Stimulated activated CD8-positive, alpha-beta memory T cell treated with anti-CD3 and anti-CD28 coated beads, Interleukin-12 subunit alpha, Interleukin-12 subunit beta, amount 100 ng/mL, for 4 hours (primary cell): ENCODE measurements around the gene MTMR11.
"Not testable (repeated sequence)": the region's sequence is repeated elsewhere in the genome, so short reads cannot be mapped to it uniquely, and the experiment has no call there.

ENCODE experiments used
- DNase-seq: peaks from one replicate; pipeline ENCODE4 v3.0.0-alpha.2; 2020; ENCODE audit warnings: low read depth

The MTMR11 gene, protein sequence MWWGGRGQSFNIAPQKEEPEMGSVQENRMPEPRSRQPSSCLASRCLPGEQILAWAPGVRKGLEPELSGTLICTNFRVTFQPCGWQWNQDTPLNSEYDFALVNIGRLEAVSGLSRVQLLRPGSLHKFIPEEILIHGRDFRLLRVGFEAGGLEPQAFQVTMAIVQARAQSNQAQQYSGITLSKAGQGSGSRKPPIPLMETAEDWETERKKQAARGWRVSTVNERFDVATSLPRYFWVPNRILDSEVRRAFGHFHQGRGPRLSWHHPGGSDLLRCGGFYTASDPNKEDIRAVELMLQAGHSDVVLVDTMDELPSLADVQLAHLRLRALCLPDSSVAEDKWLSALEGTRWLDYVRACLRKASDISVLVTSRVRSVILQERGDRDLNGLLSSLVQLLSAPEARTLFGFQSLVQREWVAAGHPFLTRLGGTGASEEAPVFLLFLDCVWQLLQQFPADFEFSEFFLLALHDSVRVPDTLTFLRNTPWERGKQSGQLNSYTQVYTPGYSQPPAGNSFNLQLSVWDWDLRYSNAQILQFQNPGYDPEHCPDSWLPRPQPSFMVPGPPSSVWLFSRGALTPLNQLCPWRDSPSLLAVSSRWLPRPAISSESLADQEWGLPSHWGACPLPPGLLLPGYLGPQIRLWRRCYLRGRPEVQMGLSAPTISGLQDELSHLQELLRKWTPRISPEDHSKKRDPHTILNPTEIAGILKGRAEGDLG

DNA sequence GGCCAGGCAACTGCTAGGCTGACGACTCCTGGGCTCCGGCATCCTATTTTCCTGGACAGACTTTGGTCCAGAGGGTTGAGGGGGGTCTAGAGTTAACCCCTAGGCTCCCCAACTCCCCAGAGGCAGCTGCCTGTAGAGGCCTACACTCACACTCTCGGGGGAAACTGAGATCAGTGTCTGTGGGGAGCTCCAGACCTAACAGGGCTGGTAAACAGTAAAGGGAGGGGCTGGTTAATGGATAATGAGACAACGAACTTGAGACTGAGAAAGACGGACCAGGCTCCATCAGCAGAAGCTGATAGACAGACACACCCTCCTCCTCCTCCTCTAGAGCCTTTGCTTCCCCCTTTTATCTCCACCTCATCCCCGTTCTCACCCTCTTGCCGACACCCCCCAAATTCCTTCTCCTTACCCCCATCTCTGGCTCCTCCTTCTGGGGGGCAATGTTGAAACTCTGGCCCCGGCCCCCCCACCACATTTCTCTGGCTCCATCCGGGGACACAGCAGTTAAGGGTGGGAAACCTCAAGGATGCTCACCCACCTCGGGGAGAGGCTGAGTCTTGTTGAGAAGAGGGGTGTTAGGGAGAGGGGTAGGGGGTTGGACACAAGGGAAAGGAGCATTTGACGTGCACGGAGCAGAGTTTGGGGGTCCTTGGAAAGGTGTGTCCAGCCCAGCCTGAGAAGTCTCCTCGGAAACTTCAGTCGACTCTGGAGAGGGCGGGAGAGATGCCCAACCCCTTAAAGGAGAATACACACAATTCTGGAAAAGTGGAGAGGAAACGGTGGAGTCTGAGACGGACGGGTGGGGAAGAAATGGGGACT is at the start of gene MTMR11:
TSS of gene MTMR11 (minus strand) at position 710 of the 822 bp plus-strand sequence. CDS start at position 478, 232 bp downstream.
- DNase-seq: no peak

DNA sequence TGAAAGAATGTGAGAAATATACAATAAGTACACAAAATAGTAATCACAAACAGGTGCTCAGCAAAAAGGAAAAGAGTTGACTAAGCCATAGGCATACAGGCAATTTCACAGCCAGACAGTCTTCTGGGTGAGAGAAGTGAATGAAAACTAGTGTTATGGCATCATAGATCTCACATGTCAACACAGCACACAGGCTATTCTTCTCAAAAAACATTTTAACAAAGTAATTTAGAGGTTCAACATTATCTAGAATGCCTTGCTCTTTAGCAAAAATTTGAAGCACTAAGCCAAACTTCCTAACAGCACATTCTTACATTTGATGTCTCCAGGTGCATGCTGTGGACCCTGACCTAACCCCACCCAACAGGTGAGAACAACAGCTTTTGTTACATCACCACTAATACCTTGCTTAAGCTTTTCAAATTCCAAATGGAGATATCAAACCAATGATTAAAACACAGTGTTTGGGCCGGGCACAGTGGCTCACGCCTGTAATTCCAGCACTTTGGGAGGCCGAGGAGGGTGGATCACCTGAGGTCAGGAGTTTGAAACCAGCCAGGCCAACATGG is 43.4 kb upstream of the MTMR11 start:
- no peak for DNase-seq

DNA sequence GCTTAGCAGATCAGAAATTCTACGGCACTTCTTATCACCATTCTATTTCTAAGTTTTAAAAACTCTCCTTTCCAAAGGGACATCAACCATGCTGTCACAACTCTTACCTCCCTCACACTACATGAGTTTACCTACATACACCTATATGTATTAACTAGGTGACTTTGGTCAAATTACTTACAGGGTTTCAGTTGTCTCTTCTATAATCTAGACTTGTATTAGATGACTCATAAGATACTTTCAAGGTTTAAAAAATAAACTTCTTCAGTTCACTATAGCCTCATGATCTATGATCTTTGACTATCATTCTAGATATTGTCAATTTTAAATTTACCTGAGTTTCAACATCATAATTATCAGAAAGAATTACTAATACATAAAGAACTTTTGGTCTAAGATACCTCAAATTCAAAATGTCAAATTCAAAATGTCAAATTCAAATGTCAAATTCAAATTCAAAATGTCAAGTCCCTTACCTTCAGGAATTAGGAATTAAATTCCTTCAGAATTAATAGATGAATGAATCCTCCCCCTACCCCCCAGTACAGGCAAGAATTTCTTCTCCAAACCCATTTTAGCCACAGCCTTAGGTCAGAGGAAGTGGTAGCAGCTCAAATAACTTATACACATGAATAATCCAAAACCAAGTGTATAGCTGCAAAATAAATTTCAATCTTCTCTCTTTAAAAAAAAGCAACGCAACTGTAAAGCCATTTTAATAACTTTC is 42.7 kb upstream of the MTMR11 start:
- DNase-seq: no peak

DNA sequence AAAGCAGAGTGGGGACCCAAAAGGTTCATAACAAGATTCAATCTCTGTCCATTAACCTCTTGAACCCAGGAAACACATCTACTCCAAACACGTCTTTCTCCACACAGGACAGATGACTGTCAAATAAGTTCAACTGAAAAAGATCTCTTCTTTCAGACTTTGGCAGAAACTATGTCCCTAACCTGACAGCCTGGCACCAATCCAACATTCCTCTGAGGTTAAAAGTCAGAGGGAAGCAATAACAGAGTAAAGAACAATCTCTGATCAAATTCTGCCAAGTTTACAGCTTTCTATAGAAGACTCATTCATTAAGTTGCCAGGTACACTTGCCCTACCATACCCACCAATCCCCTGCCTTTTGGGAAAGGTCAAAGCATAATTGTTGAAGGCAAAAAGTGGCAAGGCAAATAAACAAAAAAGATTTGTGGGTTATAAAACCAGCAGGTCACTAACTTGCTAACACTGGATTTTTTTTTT is 41.9 kb upstream of the MTMR11 start:
- DNase-seq: no peak

DNA sequence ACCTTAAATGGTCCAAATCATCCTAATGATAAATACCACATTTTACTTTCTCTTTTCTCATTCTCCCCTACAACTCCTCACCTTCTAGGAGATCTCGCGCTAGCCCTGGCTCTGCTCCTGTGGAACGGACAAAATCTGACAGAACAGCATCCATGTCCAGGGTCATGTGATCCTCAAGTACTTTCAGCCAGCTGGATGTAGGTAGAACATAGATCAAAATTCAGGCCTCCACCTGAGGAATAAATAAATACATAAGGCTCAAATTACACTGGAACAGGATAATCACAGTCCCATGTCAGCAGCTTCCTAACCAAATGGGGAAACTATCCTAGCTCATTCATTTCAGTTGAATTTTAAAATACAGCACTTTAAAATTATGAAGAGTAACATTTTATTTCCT is 40.7 kb upstream of the MTMR11 start:
- no peak for DNase-seq

DNA sequence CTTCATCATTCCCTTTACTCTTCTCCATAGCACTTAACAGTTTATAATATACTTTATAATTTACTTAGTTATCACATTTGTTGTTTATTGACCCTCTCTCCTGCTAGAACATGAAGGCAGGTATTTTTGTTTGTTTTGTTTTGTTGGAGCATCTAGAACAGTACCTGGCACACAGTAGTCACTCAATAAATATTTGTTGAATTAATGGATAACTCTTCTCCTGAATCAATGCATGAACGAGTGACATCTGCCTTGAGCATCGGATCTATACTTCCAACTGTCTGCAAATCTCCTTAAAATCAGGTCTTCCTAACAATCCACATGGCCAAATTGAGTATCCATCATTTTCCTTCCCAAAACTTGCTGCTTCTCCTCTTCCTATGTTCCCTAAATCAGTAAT is 35.9 kb upstream of the MTMR11 start:
- no peak for DNase-seq

DNA sequence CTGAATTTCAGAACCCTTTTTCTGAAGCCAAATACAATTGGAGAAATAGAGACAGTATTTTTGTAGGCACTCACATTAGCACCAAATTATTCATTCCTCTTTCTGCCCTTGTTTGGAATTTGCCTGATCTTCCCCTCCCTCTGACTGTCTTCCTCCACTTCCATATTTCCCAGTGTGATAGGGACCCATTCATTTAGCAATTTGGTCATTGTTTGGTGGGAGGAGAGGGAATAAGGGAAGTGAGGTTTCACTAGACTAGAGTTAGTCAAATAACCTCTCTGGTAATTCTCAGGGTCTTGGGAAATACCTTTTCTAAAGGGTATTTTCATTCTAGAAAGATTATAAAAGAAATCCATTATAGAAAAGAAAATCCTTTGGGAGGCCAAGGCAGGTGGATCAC is 31.0 kb upstream of the MTMR11 start:
- DNase-seq: no peak

DNA sequence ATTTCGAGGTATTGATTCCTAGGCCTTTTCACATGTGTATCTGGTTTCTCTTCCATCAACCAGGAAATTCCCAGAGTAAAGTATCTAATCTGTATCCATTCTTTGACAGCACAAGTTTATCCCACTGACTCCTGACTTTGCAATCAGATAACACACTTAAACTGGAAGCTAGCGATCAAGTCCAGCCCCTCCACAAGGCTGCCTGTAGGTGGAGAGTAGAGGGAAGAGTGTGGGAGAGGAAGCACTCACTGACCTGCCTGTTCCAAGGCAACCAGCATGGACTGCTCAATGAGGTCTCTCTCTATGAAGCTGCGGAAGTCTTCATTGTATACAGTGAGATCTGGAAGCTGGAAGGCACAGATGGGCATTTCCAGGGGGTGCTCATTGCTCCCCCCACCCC is 30.4 kb upstream of the MTMR11 start:
- DNase-seq: no peak

DNA sequence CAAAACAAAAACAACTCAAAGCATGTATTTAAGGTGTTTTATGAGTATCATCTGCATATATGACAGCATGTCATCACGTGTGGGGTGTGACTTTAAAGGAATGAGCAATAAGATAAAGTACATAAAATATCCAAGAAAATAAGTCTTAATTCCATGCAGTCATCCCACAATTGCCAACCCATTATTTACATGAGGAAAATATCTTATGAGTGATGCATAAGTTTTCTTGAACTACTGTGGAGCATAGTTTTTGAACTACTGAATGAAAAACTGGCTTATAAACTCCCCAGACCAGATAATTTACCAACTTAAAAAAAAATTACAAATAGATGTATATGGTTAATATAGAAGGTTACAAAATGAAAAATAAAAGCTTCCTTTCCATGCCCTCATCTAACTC is 29.7 kb upstream of the MTMR11 start:
- DNase-seq: no peak

DNA sequence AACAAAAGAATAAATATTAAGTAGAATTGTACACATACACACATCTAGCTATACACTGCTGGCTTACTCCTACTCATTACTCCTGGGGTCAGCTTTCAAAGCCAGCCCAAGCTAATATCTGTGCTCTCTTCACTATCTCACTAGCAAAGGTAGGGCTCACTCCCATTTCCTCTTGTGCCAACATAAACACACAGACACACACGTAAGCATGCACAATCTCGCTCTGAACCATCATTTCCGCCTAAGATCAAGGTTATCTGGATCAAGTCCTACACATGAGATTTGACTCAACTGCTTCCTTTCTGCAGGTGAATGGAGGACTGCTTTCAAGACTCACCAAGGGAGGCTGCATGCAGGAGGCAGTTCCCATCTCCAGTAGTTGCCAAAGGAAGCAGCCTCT is 28.8 kb upstream of the MTMR11 start:
- DNase-seq: no peak

DNA sequence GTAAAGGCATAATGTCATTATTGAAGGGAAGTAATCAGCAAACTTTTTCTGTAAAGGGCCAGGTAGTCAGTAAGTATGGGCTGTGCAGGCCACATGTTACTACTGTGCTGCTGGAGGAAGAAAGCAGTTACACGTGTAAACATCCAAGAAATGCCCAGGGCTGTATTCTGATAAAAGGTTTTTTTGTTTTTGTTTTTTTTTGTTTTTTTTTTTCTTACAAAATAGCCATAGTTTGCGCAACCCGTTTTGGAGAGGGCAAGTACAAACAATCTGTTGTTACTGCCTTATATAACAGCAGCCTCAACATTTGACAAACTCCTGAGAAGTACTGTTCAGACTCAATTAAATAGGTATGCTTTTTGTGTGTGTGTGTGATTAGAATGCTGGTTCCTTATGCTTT is 26.7 kb upstream of the MTMR11 start:
- DNase-seq: no peak

DNA sequence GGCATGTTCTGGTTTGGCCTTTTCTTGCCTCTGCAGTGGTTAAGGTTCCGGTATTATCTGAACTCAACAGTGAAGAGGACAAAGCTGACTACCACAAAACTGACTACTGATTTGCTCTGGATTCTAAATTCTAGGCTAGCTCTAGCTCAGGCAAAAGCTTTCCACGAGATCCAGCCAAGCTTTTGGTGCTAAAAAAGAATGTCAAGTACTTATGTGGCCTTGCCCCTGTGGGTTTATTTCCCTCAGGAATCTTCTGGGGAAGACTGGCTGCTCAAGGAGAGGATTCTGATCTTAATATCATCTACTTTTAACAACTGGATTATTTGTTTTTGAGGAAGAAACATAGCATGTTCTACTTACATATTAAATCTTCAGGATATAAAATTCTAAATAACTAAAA is 26.1 kb upstream of the MTMR11 start:
- DNase-seq: no peak

DNA sequence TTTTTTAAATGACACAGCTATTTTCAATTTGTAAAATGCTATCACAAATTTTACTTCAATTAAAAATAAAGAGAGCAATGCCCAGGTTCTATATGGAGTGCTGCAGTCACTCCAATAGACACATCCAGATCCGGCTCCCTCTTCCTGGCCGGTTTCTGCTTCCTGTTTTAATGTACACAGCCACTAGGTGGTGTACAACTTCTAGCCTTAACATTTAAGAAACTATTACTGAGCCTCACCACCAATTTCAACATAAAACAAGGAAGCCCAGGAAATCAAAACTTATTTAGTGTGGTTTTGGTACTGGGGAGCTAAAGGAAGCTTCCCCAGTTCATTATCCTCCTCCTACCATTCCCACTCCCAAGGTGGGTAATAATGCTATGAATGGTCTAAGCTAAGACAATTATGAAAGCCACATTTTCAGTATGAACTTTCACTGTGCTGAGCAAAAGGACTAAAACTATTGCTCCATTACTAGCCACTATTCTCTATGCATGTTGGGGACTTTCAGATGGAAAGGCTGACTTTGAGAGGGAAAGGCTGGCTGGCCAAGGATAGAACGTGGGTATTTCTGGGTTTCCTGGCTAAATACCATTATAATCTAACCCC is 25.5 kb upstream of the MTMR11 start:
- no peak for DNase-seq

DNA sequence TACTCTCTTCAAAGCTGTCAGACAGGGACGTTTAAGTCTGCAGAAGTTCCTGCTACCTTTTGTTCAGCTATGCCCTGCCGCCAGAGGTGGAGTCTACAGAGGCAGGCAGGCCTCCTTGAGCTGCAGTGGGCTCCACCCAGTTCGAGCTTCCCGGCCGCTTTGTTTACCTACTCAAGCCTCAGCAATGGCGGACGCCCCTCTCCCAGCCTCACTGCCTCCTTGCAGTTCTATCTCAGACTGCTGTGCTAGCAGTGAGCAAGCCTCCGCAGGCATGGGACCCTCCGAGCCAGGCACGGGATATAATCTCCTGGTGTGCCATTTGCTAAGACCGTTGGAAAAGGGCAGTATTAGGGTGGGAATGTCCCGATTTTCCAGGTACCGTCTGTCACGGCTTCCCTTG is 20.9 kb upstream of the MTMR11 start:
- DNase-seq: not testable (repeated sequence)

DNA sequence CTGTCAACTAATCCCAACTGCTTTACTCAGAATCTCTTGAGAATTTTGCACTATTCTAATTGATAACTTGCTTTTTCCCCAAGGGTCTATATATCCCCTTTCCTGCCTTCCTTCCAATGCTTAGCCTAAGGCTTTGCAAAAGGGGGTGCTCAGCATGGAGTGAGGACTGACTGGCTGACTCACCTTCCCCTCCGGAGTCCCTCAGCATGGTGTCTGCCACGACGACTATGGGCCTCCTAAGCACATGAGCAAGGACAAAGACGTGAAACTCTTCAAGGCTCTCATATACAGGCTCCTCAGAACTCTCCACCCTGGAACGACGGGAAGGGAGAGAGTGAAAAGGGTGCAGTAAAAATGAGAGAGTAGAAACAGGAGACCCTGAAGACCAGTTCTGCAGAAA is 13.2 kb upstream of the MTMR11 start:
- no peak for DNase-seq

DNA sequence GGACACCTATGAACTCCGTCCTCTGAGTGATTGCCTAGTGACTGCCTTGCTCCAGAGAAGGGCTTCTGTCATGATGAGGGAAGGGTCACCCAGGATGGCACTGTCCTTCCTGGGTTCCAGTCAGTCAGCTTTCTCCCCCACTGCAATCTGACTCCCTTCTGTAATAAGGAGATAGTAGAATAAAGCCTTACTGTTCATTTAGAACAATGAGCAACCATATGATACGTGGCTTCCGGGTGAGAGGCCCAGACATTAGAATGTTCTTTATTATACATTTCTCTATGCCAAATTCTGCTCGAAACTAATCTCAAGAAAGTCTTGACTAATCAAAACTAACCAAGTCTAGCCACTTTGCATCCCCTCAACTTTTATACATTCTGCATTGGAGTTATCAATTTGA is 8.5 kb upstream of the MTMR11 start:
- no peak for DNase-seq

DNA sequence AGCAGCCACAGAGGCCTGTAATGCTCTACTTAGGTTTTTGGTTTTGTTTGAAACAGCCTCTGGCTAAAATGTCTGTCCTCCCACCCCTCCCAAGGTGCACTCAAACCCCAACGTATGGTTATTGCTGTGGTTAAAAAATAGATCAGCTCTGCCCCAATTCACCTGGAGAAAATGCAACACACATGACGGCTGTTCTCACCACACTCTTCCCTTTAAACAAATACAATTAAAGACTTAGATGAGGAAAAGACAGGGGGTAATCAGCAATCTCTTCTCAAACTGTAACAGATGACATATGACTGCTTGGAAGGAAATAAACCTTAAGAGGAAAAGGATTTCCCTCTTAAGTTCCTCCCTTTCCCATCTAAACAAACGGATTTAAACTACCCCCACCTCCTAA is 6.2 kb upstream of the MTMR11 start:
- no peak for DNase-seq

DNA sequence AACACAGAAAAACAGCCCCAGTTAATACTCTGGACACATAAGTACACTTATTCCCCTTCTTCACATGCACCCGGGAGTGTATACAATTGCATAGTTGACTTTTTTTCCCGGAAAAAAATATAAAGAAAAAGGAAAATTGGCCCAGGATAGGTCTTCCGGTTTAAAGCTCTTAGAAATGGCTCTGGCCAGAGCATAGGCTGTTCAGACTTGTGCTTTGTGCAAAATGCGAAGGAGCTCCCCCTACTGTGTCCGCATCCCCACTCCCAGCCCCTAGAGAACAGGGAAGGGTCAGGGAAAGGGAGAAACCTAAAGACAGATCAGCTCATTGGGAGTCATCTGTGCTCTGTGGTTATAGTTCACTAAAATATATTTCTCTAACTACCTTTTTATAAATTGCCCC is 5.5 kb upstream of the MTMR11 start:
- DNase-seq: no peak

DNA sequence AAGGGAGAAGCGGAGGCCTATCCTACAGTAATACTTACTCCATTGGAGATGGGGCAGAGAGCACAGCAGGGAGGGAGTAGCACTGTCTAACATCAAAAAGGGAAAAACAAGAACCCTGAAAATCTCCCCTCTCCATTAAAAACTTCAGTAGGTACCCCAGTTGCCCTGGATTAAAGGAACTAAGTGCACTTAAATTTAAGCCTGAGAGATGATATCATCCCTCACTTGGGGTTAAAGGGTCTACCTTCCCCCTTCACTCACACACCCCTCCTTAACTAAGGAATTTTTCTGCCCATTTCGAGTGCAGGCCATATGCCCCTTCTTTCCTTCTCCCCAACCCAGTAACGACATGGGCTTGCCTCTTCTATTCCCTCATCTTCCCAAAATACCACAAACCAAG is 3.7 kb upstream of the MTMR11 start:
- DNase-seq: no peak

DNA sequence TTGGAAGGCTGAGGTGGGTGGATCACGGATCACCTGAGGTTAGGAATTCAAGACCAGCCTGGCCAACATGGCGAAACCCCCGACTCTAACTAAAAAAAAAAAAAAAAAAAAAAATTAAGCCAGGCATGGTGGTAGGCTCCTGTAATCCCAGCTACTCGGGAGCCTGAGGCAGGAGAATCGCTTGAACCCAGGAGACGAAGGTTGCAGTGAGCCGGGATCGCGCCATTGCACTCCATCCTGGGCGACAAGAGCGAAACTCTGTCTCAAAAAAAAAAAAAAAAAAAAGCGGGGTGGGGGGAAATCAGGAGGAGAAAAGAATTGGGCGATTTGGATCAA is 2.0 kb upstream of the MTMR11 start:
- DNase-seq: not testable (repeated sequence)

DNA sequence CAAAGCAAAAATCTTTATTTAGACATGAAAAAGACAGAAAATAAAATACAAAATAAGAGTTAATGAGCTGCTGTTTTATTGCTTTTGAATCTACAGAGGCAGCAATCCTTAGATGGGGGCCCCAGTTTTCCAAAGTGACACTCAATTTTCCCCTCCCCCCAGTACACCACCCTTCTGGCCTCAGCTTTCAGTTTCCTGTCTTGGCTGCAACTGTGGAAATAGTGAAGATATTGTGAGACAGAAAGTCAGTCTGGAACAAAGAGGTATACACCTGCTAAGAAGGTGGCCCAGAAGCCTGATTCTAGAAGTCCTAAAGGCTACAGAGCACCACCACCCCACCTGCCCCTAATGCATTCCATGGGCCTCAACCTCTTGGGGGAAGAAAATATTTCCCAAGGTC is 1.1 kb upstream of the MTMR11 start:
- no peak for DNase-seq
